Subcutaneous preadipocyte (primary cell): Measurements from ENCODE around the gene SMDT1. TPM values are rescaled to one million over a fixed set of nuclear protein-coding genes. Genes with fewer than 3 reads are reported as not detected.

Source experiments
- small RNA-seq: library from RNA; depleted of rRNA; stranded (forward); fragments of <200 nt; gene quantifications from one replicate; pipeline ENCODE3, GENCODE V24; 2012
- total RNA-seq: library from RNA; depleted of rRNA; stranded (reverse); fragments of >200 nt; gene quantifications from 2 replicates; pipeline ENCODE4 v1.2.3, GENCODE V29; 2012

The SMDT1 gene
- 2.9 and 4.1 TPM in 2 replicates for total RNA-seq

GRCh38 chr22:42079319-42080251 lies at the start of gene SMDT1:
Gene SMDT1, plus strand, starts transcription at chr22:42079700. Its CDS starts 69 bp downstream, at chr22:42079769.

GRCh38 chr22:42070517-42071422 lies 8.7 kb upstream of the SMDT1 start, which contains the start of gene NAGA:
Gene NAGA, minus strand, starts transcription at chr22:42070812. Its CDS starts 515 bp downstream, at chr22:42070297.

GRCh38 chr22:42074132-42074811 lies 5.2 kb upstream of the SMDT1 start, which contains the start of gene PHETA2:
Gene PHETA2, plus strand, starts transcription at chr22:42074248. Its CDS starts 3,046 bp downstream, at chr22:42077294.

GRCh38 chr22:42090596-42091454 lies 11.3 kb downstream of the SMDT1 start, which contains the start of gene NDUFA6:
Gene NDUFA6, minus strand, starts transcription at chr22:42090772. Its CDS starts 28 bp downstream, at chr22:42090744.

GRCh38 chr22:42130639-42131431 lies 51.3 kb downstream of the SMDT1 start, which contains the start of gene CYP2D6:
Gene CYP2D6, minus strand, starts transcription at chr22:42130810. Its CDS starts 19 bp downstream, at chr22:42130791.

Small RNA genes lying within 50 kb of the gene (small RNA-seq; reads per million reads assigned to genes)
- not detected for gene SNORD13P1

Other genes with a start within 250 kb of the SMDT1 start
- gene SREBF2, start 246.6 kb upstream of the SMDT1 start, total RNA-seq, result 80.1 and 106 TPM in 2 replicates
- not detected in 2 replicates for gene SHISA8, start 164.6 kb upstream of the SMDT1 start, total RNA-seq
- 0.20 and 0.37 TPM in 2 replicates for gene TNFRSF13C, start 152.9 kb upstream of the SMDT1 start, total RNA-seq
- 25.6 and 26.5 TPM in 2 replicates for gene CENPM, start 132.5 kb upstream of the SMDT1 start, total RNA-seq
- under 0.01 TPM in 1 of 2 replicates, not detected in the other for gene SEPTIN3, start 110.3 kb upstream of the SMDT1 start, total RNA-seq
- 0.37 TPM in 1 of 2 replicates, not detected in the other for gene WBP2NL, start 80.9 kb upstream of the SMDT1 start, total RNA-seq
- gene NAGA, start 8.9 kb upstream of the SMDT1 start, total RNA-seq, result 40.1 and 40.9 TPM in 2 replicates
- 10.4 and 10.7 TPM in 2 replicates for gene PHETA2, start 5.5 kb upstream of the SMDT1 start, total RNA-seq
- gene NDUFA6, start 11.1 kb downstream of the SMDT1 start, total RNA-seq, result 36.6 and 37.1 TPM in 2 replicates
- gene CYP2D6, start 51.1 kb downstream of the SMDT1 start, total RNA-seq, result 0.20 and 0.37 TPM in 2 replicates
- 20.6 and 39.1 TPM in 2 replicates for gene TCF20, start 191.0 kb downstream of the SMDT1 start, total RNA-seq